ENCODE results near the gene ARHGEF26.

The ARHGEF26 gene

DNA sequence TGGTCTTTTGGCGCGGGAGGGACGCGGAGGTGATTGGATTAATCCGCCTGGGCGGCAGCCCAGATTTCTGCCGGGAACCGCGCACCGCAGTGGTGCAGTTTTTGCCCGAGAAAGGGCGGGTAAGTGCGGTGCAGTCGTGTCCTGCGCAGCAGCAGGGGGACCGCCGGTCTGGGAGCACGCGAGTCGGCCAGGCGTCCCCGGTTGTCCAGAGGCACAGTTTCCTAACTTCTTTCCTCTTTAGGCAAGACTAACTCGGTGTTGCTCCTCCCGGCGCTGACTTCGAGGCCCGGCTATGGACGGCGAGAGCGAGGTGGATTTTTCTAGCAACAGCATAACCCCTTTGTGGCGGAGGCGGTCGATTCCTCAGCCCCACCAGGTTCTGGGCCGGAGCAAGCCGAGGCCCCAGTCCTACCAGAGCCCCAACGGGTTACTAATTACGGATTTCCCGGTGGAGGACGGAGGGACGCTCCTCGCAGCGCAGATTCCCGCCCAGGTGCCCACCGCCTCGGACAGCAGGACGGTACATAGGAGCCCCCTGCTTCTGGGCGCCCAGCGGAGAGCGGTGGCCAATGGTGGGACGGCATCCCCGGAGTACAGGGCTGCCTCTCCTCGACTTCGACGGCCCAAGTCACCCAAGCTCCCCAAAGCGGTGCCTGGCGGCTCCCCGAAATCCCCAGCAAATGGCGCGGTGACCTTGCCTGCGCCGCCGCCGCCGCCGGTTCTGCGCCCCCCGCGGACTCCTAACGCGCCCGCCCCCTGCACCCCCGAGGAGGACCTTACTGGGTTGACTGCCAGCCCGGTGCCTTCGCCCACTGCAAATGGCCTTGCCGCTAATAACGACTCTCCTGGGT, 736 bp downstream of the ARHGEF26 start:
- H3K36me3 ChIP-seq (ENCODE audit: insufficient read depth, low read length): no peaks in the 10 kb centered on the region
- no peaks in the 10 kb centered on the region for H3K9me3 ChIP-seq (ENCODE audit: low read length)
- peak overlapping the region; percentile 94 for H3K27ac ChIP-seq (ENCODE audit: low read depth, low read length)
- H3K9ac ChIP-seq (ENCODE audit: low read length): peak overlapping the region; percentile 55
- peaks cover 17% of the 10 kb centered on the region for H3K4me1 ChIP-seq (ENCODE audit: insufficient read depth, low read length)
- peak overlapping the region; percentile 77 to 94 for H3K4me3 ChIP-seq (ENCODE audit: low read depth in 1 of 2, low read length in 2 of 2)
- H3K27me3 ChIP-seq (ENCODE audit: control insufficient read depth in 1 of 2, insufficient read depth in 2 of 2, low read length in 2 of 2): no peaks in the 10 kb centered on the region

DNA sequence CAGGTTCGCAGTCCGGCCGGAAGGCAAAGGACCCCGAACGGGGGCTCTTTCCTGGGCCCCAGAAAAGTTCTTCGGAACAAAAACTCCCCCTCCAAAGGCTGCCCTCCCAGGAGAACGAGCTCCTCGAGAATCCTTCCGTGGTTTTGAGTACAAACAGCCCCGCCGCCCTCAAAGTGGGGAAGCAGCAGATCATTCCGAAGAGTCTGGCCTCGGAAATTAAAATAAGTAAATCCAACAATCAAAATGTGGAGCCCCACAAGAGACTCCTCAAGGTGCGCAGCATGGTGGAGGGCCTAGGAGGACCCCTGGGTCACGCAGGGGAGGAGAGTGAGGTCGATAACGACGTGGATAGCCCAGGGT, 1.3 kb downstream of the ARHGEF26 start:
- Histone ChIP-seq H3K27me3 (ENCODE audit: control insufficient read depth in 1 of 2, insufficient read depth in 2 of 2, low read length in 2 of 2) (no peaks in the 10 kb centered on the region), H3K4me1 (ENCODE audit: insufficient read depth, low read length) (peaks cover 17% of the 10 kb centered on the region), H3K27ac (ENCODE audit: low read depth, low read length) (peak overlapping the region; percentile 94), H3K36me3 (ENCODE audit: insufficient read depth, low read length) (no peaks in the 10 kb centered on the region), H3K9me3 (ENCODE audit: low read length) (no peaks in the 10 kb centered on the region), H3K4me3 (ENCODE audit: low read depth in 1 of 2, low read length in 2 of 2) (peak overlapping the region; percentile 77 to 94), H3K9ac (ENCODE audit: low read length) (peak overlapping the region; percentile 55)

DNA sequence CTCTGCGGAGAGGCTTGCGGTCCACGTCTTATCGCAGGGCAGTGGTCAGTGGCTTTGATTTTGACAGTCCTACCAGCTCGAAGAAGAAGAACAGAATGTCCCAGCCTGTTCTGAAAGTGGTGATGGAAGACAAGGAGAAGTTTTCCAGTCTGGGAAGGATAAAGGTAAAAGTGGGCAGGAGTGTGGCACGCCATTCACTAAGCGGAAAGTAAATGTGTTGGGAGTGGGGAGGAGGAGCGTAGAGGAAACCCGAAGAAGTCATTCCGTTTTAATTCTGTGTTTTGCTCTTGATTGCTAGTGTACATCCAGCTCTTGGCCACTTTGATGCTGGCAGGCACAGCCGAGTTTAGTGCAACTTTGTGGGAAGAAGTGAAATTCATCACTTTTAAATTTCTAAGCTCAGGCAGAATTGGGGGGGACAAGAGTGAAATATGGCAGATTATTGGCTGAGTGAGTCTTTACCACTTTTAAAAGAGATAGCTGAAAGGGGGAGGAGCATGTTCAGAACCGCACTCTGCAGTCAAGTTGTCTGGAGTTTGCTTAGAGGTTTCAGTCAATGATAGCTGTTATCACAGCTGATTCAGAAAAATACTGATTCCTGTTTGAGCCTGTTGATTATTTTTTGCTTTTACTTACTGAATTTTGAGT, 1.8 kb downstream of the ARHGEF26 start:
- Histone ChIP-seq H3K4me1 (ENCODE audit: insufficient read depth, low read length) (peaks cover 20% of the 10 kb centered on the region), H3K27me3 (ENCODE audit: control insufficient read depth in 1 of 2, insufficient read depth in 2 of 2, low read length in 2 of 2) (no peaks in the 10 kb centered on the region), H3K9ac (ENCODE audit: low read length) (peak overlapping the region; percentile 55), H3K27ac (ENCODE audit: low read depth, low read length) (peak overlapping the region; percentile 94), H3K4me3 (ENCODE audit: low read depth in 1 of 2, low read length in 2 of 2) (peak overlapping the region; percentile 77 to 94), H3K9me3 (ENCODE audit: low read length) (no peaks in the 10 kb centered on the region), H3K36me3 (ENCODE audit: insufficient read depth, low read length) (no peaks in the 10 kb centered on the region)

- peaks cover 28% of the 10 kb centered on the region for H3K4me1 ChIP-seq (ENCODE audit: insufficient read depth, low read length)
- H3K36me3 ChIP-seq (ENCODE audit: insufficient read depth, low read length): peaks cover 5% of the 10 kb centered on the region
- H3K27me3 ChIP-seq (ENCODE audit: control insufficient read depth in 1 of 2, insufficient read depth in 2 of 2, low read length in 2 of 2): no peaks in the 10 kb centered on the region
- H3K9me3 ChIP-seq (ENCODE audit: low read length): no peaks in the 10 kb centered on the region
- H3K9ac ChIP-seq (ENCODE audit: low read length): peak overlapping the region; percentile 55
- peak overlapping the region; percentile 94 for H3K27ac ChIP-seq (ENCODE audit: low read depth, low read length)
- H3K4me3 ChIP-seq (ENCODE audit: low read depth in 1 of 2, low read length in 2 of 2): peak overlapping the region in 1 of 2 donors; percentile 77
Observed at GRCh38 chr3:154123906-154124305, 2.7 kb downstream of the ARHGEF26 start.

DNA sequence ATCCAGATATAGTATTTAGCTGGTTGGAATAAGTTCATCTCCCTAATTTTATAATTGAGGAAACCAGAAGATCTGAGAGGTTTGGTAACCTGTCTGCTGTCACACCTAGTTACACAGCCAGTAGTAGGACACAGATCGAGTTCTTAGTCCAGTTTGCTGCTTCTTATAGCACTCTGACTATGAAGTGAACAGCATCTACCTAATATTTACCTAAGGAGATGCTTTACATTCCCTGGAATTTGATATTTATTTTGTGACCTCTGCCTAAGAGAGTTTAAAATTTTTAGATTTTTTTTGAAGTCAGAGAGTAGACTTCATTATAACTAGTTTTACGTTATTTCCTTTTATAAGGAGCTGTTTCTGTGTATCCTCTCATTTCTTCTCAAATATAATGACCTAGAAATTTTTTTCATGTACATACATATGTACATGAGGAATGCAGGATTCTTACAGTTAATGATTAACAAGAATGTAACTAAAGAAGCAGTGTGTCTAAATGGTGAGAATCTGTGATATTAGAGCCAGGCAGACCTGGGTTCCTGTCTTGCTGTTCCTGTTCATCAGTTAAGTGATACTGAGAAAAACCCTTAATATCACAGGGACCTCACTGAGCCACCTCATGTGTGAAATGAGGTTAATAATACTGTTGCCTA, 4.3 kb downstream of the ARHGEF26 start:
- Histone ChIP-seq H3K4me1 (ENCODE audit: insufficient read depth, low read length) (peaks cover 39% of the 10 kb centered on the region), H3K36me3 (ENCODE audit: insufficient read depth, low read length) (peaks cover 12% of the 10 kb centered on the region), H3K9me3 (ENCODE audit: low read length) (no peaks in the 10 kb centered on the region), H3K27ac (ENCODE audit: low read depth, low read length) (no peak overlapping the region), H3K9ac (ENCODE audit: low read length) (no peak overlapping the region), H3K4me3 (ENCODE audit: low read depth in 1 of 2, low read length in 2 of 2) (peak overlapping the region; percentile 35 to 36), H3K27me3 (ENCODE audit: control insufficient read depth in 1 of 2, insufficient read depth in 2 of 2, low read length in 2 of 2) (no peaks in the 10 kb centered on the region)

- H3K9me3 ChIP-seq (ENCODE audit: low read length): no peaks in the 10 kb centered on the region
- peak overlapping the region in 1 of 2 donors; percentile 12 for H3K4me3 ChIP-seq (ENCODE audit: low read depth in 1 of 2, low read length in 2 of 2)
- H3K4me1 ChIP-seq (ENCODE audit: insufficient read depth, low read length): peaks cover 48% of the 10 kb centered on the region
- H3K27ac ChIP-seq (ENCODE audit: low read depth, low read length): no peak overlapping the region
- H3K27me3 ChIP-seq (ENCODE audit: control insufficient read depth in 1 of 2, insufficient read depth in 2 of 2, low read length in 2 of 2): no peaks in the 10 kb centered on the region
- no peak overlapping the region for H3K9ac ChIP-seq (ENCODE audit: low read length)
- peaks cover 18% of the 10 kb centered on the region for H3K36me3 ChIP-seq (ENCODE audit: insufficient read depth, low read length)
Observed at GRCh38 chr3:154126651-154127050, 5.5 kb downstream of the ARHGEF26 start.

GRCh38 chr3:154129625-154130024, 8.4 kb downstream of the ARHGEF26 start:
- Histone ChIP-seq H3K27ac (ENCODE audit: low read depth, low read length) (no peak overlapping the region), H3K4me1 (ENCODE audit: insufficient read depth, low read length) (peaks cover 57% of the 10 kb centered on the region), H3K9ac (ENCODE audit: low read length) (no peak overlapping the region), H3K4me3 (ENCODE audit: low read depth in 1 of 2, low read length in 2 of 2) (no peak overlapping the region), H3K9me3 (ENCODE audit: low read length) (no peaks in the 10 kb centered on the region), H3K36me3 (ENCODE audit: insufficient read depth, low read length) (peaks cover 18% of the 10 kb centered on the region), H3K27me3 (ENCODE audit: control insufficient read depth in 1 of 2, insufficient read depth in 2 of 2, low read length in 2 of 2) (no peaks in the 10 kb centered on the region)

DNA sequence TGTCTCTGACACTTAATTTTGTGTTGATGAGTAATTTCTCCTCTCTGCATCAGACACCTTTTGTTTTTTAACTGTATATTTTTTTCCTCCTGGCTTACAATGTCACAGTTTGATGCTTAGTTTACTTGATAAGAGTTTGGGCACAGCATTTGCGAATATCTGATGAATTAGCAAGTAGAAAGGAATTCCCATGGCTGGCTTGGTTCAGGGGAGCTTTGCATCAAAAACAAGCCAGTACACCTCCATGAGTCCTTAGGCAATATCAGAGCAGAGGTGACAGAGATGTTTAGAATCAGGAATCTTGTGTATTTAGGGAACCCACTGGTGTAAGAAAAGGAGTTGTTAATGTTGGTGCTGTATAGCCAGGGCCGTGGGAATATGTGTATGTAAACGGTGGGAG, 9.3 kb downstream of the ARHGEF26 start:
- peaks cover 18% of the 10 kb centered on the region for H3K36me3 ChIP-seq (ENCODE audit: insufficient read depth, low read length)
- no peak overlapping the region for H3K4me3 ChIP-seq (ENCODE audit: low read depth in 1 of 2, low read length in 2 of 2)
- no peaks in the 10 kb centered on the region for H3K9me3 ChIP-seq (ENCODE audit: low read length)
- no peak overlapping the region for H3K9ac ChIP-seq (ENCODE audit: low read length)
- H3K27ac ChIP-seq (ENCODE audit: low read depth, low read length): no peak overlapping the region
- H3K4me1 ChIP-seq (ENCODE audit: insufficient read depth, low read length): peaks cover 58% of the 10 kb centered on the region
- H3K27me3 ChIP-seq (ENCODE audit: control insufficient read depth in 1 of 2, insufficient read depth in 2 of 2, low read length in 2 of 2): no peaks in the 10 kb centered on the region

- Histone ChIP-seq H3K9me3 (ENCODE audit: low read length) (no peaks in the 10 kb centered on the region), H3K27ac (ENCODE audit: low read depth, low read length) (peak overlapping the region; percentile 17), H3K9ac (ENCODE audit: low read length) (no peak overlapping the region), H3K4me1 (ENCODE audit: insufficient read depth, low read length) (peaks cover 50% of the 10 kb centered on the region), H3K4me3 (ENCODE audit: low read depth in 1 of 2, low read length in 2 of 2) (no peak overlapping the region), H3K27me3 (ENCODE audit: control insufficient read depth in 1 of 2, insufficient read depth in 2 of 2, low read length in 2 of 2) (no peaks in the 10 kb centered on the region), H3K36me3 (ENCODE audit: insufficient read depth, low read length) (peaks cover 18% of the 10 kb centered on the region)
Observed at GRCh38 chr3:154131830-154132229, 10.6 kb downstream of the ARHGEF26 start.

DNA sequence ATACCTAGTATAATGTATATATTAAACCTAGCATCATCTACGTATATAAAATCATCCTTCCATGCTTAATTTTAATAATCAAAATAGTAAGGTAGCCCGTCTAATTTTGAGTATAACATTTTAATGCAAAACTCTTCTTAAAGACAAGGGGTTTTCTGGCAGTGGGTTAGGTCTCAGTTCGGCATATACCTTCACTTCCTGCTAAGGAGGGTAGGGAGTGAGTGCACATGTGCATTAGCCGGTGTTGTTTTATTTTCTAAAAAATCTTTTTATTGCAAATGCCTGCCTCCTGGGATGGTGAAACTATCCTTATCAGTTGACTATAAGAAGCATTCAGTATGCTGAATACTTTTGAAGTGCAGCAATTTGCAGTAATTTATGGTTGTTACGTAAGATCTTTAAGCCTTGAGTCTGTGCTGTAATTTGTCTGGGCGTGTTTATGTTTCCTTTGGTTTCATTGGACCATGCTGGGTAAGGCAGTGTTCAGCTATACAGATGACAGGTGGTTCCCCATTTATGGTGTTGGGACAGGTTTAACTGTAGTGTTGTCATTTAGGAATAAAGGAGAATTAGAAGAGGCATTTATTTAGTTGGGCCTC, 11.7 kb downstream of the ARHGEF26 start:
- Histone ChIP-seq H3K9ac (ENCODE audit: low read length) (no peak overlapping the region), H3K27ac (ENCODE audit: low read depth, low read length) (peak overlapping the region; percentile 17), H3K4me1 (ENCODE audit: insufficient read depth, low read length) (peaks cover 49% of the 10 kb centered on the region), H3K4me3 (ENCODE audit: low read depth in 1 of 2, low read length in 2 of 2) (no peak overlapping the region), H3K9me3 (ENCODE audit: low read length) (no peaks in the 10 kb centered on the region), H3K36me3 (ENCODE audit: insufficient read depth, low read length) (peaks cover 18% of the 10 kb centered on the region), H3K27me3 (ENCODE audit: control insufficient read depth in 1 of 2, insufficient read depth in 2 of 2, low read length in 2 of 2) (no peaks in the 10 kb centered on the region)

DNA sequence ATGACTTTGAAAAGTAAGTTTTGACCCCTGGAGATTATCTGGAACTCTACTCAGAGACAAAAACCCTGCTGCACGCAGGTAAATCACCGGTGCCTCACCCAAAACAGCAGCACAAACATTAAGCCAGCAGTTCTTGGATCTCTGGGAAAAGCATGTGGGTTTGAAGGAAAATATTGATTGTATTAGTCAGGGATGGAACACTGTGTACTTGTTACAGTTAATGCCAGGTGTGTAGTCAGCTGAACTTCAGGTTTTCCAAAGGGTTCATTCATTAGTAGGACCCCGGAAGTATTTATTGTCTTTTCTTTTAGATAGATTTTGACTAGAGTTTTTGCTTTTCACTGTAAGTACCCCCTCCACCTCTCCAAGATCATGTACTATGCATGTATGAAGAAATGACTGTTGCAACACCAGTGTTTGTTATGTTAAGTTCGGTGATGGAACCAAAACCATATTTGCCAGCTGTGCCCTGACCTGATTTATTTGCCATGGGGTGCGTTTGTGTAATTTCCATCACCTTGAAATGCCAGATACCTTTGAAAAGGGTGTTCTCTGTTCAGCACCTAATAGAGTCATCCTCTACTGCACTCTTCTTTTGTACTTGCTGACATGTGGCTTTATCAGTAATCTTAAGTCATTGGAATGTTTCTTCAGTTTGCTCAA, 14.5 kb downstream of the ARHGEF26 start:
- no peak overlapping the region for H3K9ac ChIP-seq (ENCODE audit: low read length)
- H3K4me3 ChIP-seq (ENCODE audit: low read depth in 1 of 2, low read length in 2 of 2): no peak overlapping the region
- no peaks in the 10 kb centered on the region for H3K9me3 ChIP-seq (ENCODE audit: low read length)
- H3K27ac ChIP-seq (ENCODE audit: low read depth, low read length): no peak overlapping the region
- H3K36me3 ChIP-seq (ENCODE audit: insufficient read depth, low read length): peaks cover 6% of the 10 kb centered on the region
- no peaks in the 10 kb centered on the region for H3K27me3 ChIP-seq (ENCODE audit: control insufficient read depth in 1 of 2, insufficient read depth in 2 of 2, low read length in 2 of 2)
- peaks cover 27% of the 10 kb centered on the region for H3K4me1 ChIP-seq (ENCODE audit: insufficient read depth, low read length)

All from muscle layer of colon (tissue), 2 donors.